Stimulated activated CD8-positive, alpha-beta memory T cell treated with anti-CD3 and anti-CD28 coated beads, Interleukin-12 subunit alpha, Interleukin-12 subunit beta, amount 100 ng/mL, for 24 hours (primary cell): ENCODE data around the gene MEGF9.
"Not testable (repeated sequence)": the region's sequence is repeated elsewhere in the genome, so short reads cannot be mapped to it uniquely, and the experiment has no call there.

Experiments used
- DNase-seq: peaks from one replicate; pipeline ENCODE4 v3.0.0-alpha.2; 2020; ENCODE audit errors: extremely low read depth

The MEGF9 gene

GRCh38 chr9:120571443-120572257 is 142.6 kb downstream of the MEGF9 start:
- DNase-seq = no peak

GRCh38 chr9:120570296-120570695 is 144.0 kb downstream of the MEGF9 start:
- DNase-seq = no peak

- DNase-seq = no peak
These were observed 144.7 kb downstream of the MEGF9 start for GRCh38 chr9:120569556-120569955.

- no peak for DNase-seq
These were observed 145.5 kb downstream of the MEGF9 start for GRCh38 chr9:120568816-120569215.

- DNase-seq = no peak
These were observed 146.4 kb downstream of the MEGF9 start for GRCh38 chr9:120567874-120568273.

- DNase-seq = no peak
These were observed 147.2 kb downstream of the MEGF9 start for GRCh38 chr9:120567081-120567480.

- DNase-seq = no peak
These were observed 149.7 kb downstream of the MEGF9 start for GRCh38 chr9:120564589-120564988.

- DNase-seq = no peak
These were observed 151.3 kb downstream of the MEGF9 start for GRCh38 chr9:120562861-120563443.

GRCh38 chr9:120561709-120562108 is 152.6 kb downstream of the MEGF9 start:
- no peak for DNase-seq

- DNase-seq = no peak
These were observed 154.7 kb downstream of the MEGF9 start for GRCh38 chr9:120559546-120559945.

GRCh38 chr9:120558454-120558853 is 155.8 kb downstream of the MEGF9 start:
- no peak for DNase-seq

GRCh38 chr9:120557205-120557604 is 157.1 kb downstream of the MEGF9 start:
- DNase-seq = no peak

GRCh38 chr9:120556775-120557174 is 157.5 kb downstream of the MEGF9 start:
- DNase-seq = no peak

GRCh38 chr9:120555839-120556238 is 158.4 kb downstream of the MEGF9 start:
- DNase-seq = no peak

- not testable (repeated sequence) for DNase-seq
These were observed 162.0 kb downstream of the MEGF9 start for GRCh38 chr9:120552210-120552704.
